22Rv1 (cell line): ENCODE data around the gene UBE2F.

Experiments
- ZFX ChIP-seq: fragments of 450-650 bp; IDR thresholded peaks from 2 replicates; pipeline ENCODE4 v1.6.1; 2017; ENCODE audit warnings: antibody characterized with exemption, borderline replicate concordance
- TF ChIP-seq, protein P1 (sequence below): fragments of 450-650 bp; IDR thresholded peaks from 2 replicates; pipeline ENCODE4 v1.5.1; 2017; ENCODE audit warnings: mild to moderate bottlenecking

DNA sequence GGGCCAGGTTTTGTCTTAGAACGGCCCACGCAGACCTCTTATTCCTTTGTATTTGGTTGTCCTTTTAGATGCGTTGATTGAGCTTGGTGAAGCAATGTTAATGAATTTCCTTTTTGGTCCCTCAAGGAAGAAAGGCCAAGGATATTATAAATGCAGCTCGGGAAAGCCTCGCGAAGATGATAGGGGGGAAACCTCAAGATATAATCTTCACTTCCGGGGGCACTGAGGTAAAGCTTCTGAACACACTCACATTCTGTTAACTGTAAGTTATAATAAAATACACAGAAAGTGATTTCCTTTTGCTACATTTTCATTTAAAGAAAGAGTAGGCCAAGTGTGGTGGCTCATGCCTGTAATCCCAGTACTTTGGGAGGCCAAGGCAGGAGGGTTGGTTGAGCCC lies 101.1 kb downstream of the UBE2F start:
- TF ChIP-seq, protein P1, sequence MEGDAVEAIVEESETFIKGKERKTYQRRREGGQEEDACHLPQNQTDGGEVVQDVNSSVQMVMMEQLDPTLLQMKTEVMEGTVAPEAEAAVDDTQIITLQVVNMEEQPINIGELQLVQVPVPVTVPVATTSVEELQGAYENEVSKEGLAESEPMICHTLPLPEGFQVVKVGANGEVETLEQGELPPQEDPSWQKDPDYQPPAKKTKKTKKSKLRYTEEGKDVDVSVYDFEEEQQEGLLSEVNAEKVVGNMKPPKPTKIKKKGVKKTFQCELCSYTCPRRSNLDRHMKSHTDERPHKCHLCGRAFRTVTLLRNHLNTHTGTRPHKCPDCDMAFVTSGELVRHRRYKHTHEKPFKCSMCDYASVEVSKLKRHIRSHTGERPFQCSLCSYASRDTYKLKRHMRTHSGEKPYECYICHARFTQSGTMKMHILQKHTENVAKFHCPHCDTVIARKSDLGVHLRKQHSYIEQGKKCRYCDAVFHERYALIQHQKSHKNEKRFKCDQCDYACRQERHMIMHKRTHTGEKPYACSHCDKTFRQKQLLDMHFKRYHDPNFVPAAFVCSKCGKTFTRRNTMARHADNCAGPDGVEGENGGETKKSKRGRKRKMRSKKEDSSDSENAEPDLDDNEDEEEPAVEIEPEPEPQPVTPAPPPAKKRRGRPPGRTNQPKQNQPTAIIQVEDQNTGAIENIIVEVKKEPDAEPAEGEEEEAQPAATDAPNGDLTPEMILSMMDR = no peak
- no peak for TF ChIP-seq ZFX
